WTC11 (cell line): ENCODE data around the gene STAT3. TPM values are rescaled to one million over a fixed set of nuclear protein-coding genes. Genes with fewer than 3 reads are reported as not detected.
A peak's percentile ranks its signal among the peaks of the same experiment; 100 is the strongest.

Experiments used
- ATAC-seq: fragments of 200-7000 bp; cut with Tn5 transposase; 2 replicates; pipeline ENCODE4 v1.10.0; 2021; ENCODE audit warnings: mild to moderate bottlenecking, moderate library complexity
- CTCF ChIA-PET: fragments of 300-600 bp; sonication (Branson Sonifier 250); formaldehyde crosslinking; loops from one replicate; lab custom pipeline; 2021; ENCODE audit warnings: antibody characterized with exemption; lab: Charles Lee
- POLR2A ChIA-PET: fragments of 350-600 bp; sonication (Branson Sonifier 250); formaldehyde crosslinking; loops from one replicate; lab custom pipeline; 2021; ENCODE audit warnings: antibody characterized with exemption; lab: Charles Lee
- DNase-seq: peaks from one replicate; pipeline ENCODE4 v3.0.0; 2021; ENCODE audit warnings: low spot score
- H3K27ac Mint-ChIP-seq: 2 replicates; pipeline ENCODE4 v1.8.0; 2021; ENCODE audit warnings: mixed read lengths
- H3K27me3 Mint-ChIP-seq: 2 replicates; pipeline ENCODE4 v1.8.0; 2021; ENCODE audit warnings: low read depth, mild to moderate bottlenecking, moderate library complexity, mixed read lengths
- H3K36me3 Mint-ChIP-seq: 2 replicates; pipeline ENCODE4 v1.8.0; 2021; ENCODE audit warnings: mixed read lengths
- H3K4me1 Mint-ChIP-seq: 2 replicates; pipeline ENCODE4 v1.8.0; 2022; ENCODE audit warnings: mixed read lengths
- H3K4me3 Mint-ChIP-seq: 2 replicates; pipeline ENCODE4 v1.8.0; 2021; ENCODE audit warnings: mild to moderate bottlenecking, moderate library complexity, mixed read lengths
- H3K9me3 Mint-ChIP-seq: 2 replicates; pipeline ENCODE4 v1.8.0; 2021; ENCODE audit warnings: mixed read lengths
- AR ChIP-seq: fragments of 250-450 bp; sonication (Bioruptor Pico); IDR thresholded peaks from 2 replicates; pipeline ENCODE4 v1.9.0; 2021; ENCODE audit warnings: mild to moderate bottlenecking
- CREM ChIP-seq: sonication (generic); formaldehyde crosslinking; IDR thresholded peaks from 2 replicates; pipeline ENCODE4 v1.8.1; 2022; ENCODE audit warnings: mild to moderate bottlenecking, missing genetic modification reagents, moderate library complexity
- CTCF ChIP-seq: fragments of 200-600 bp; IDR thresholded peaks from 2 replicates; pipeline ENCODE4 v1.8.0; 2022; ENCODE audit warnings: antibody characterized with exemption
- FOXK1 ChIP-seq: sonication (generic); formaldehyde crosslinking; IDR thresholded peaks from 2 replicates; pipeline ENCODE4 v1.8.0; 2022; ENCODE audit warnings: mild to moderate bottlenecking, moderate library complexity, missing genetic modification reagents
- GABPB1 ChIP-seq: sonication (generic); formaldehyde crosslinking; IDR thresholded peaks from 2 replicates; pipeline ENCODE4 v1.8.1; 2023; ENCODE audit warnings: mild to moderate bottlenecking, missing genetic modification reagents
- GRHL2 ChIP-seq: fragments of 250-450 bp; sonication (Bioruptor Pico); IDR thresholded peaks from 2 replicates; pipeline ENCODE4 v1.8.0; 2022; ENCODE audit warnings: mild to moderate bottlenecking, moderate library complexity; ENCODE audit not compliant: insufficient replicate concordance, severe bottlenecking
- GTF2I ChIP-seq: fragments of 250-450 bp; sonication (Bioruptor Pico); conservative IDR thresholded peaks from 2 replicates; pipeline ENCODE4 v1.4.0; 2021; ENCODE audit warnings: mild to moderate bottlenecking
- PRDM15 ChIP-seq: sonication (generic); formaldehyde crosslinking; IDR thresholded peaks from 2 replicates; pipeline ENCODE4 v1.8.0; 2022; ENCODE audit warnings: missing genetic modification reagents
- RORB ChIP-seq: fragments of 250-450 bp; sonication (Bioruptor Pico); IDR thresholded peaks from 2 replicates; pipeline ENCODE4 v1.9.0; 2021; ENCODE audit warnings: mild to moderate bottlenecking
- ZNF671 ChIP-seq: fragments of 250-450 bp; sonication (Bioruptor Pico); IDR thresholded peaks from 2 replicates; pipeline ENCODE4 v1.8.0; 2021; ENCODE audit warnings: mild to moderate bottlenecking
- total RNA-seq: library from RNA; stranded (reverse); gene quantifications from 3 replicates; pipeline ENCODE4 v1.2.3, GENCODE V29; 2021

The STAT3 gene
- total RNA-seq, 1 experiment from 2014 or later = 98.0 TPM

GRCh38 chr17:42410319-42410685 lies 22.1 kb upstream of the STAT3 start (continued):
- TF ChIP-seq CTCF (no peak), GRHL2 (CRISPR knock-in tag) (no peak), GABPB1 (CRISPR knock-in tag) (no peak), FOXK1 (CRISPR knock-in tag) (no peak), GTF2I (CRISPR knock-in tag) (no peak), AR (CRISPR knock-in tag) (no peak), PRDM15 (CRISPR knock-in tag) (no peak), ZNF671 (CRISPR knock-in tag) (no peak)

GRCh38 chr17:42409523-42410318 lies 21.5 kb upstream of the STAT3 start:
- H3K4me1 Mint-ChIP-seq = peaks cover 24% of the 10 kb centered on the region
- POLR2A ChIA-PET = interaction anchor here (0.5 to 1.0 kb wide), 2 partner anchors 13 to 37 kb away, joined by 4 read pairs; partner anchors contain the start of gene CAVIN1
- H3K27ac Mint-ChIP-seq = no peak overlapping the region
- H3K27me3 Mint-ChIP-seq = no peaks in the 10 kb centered on the region
- DNase-seq = no peak
- no peaks in the 10 kb centered on the region for H3K9me3 Mint-ChIP-seq
- no peak for ATAC-seq
- TF ChIP-seq PRDM15 (CRISPR knock-in tag) (peak; percentile 60; the same call in 1 of the 2 replicates), CREM (CRISPR knock-in tag) (no peak), RORB (no peak)
- TF ChIP-seq, all 79 proteins: peak for 1
- CTCF ChIA-PET = interaction anchor here (0.6 to 1.5 kb wide), 6 partner anchors 10 to 289 kb away, joined by 3 to 8 read pairs (median 4); partner anchors contain the start of genes CAVIN1 and KAT2A
- H3K4me3 Mint-ChIP-seq = no peak overlapping the region
- no peaks in the 10 kb centered on the region for H3K36me3 Mint-ChIP-seq
